ENCODE measurements around the gene CAP2. TPM values are rescaled to one million over a fixed set of nuclear protein-coding genes. Genes with fewer than 3 reads are reported as not detected.

CAP2 gene
- total RNA-seq, 1 donor from 2014 or later = not detected

- Mint-ChIP-seq H3K4me1 (ENCODE audit: low read depth) (no peaks in the 10 kb centered on the region), H3K27me3 (ENCODE audit: insufficient read depth) (peaks cover 12% of the 10 kb centered on the region), H3K4me3 (no peak overlapping the region), H3K27ac (no peak overlapping the region), H3K9me3 (no peaks in the 10 kb centered on the region), H3K36me3 (ENCODE audit: low read depth) (no peaks in the 10 kb centered on the region)
- intact Hi-C loops (cut with micrococcal nuclease) = no loop called here
- DNase-seq (ENCODE audit: low spot score) = no peak
Measured at GRCh38 chr6:17491416-17492142, 98.2 kb downstream of the CAP2 start.

GRCh38 chr6:17492350-17492749 is 99.0 kb downstream of the CAP2 start:
- no peaks in the 10 kb centered on the region for H3K9me3 Mint-ChIP-seq

GRCh38 chr6:17493286-17493685 is 99.9 kb downstream of the CAP2 start:
- intact Hi-C loops (cut with micrococcal nuclease) = no loop called here
- H3K4me3 Mint-ChIP-seq = no peak overlapping the region

More at GRCh38 chr6:17492350-17492749, 99.0 kb downstream of the CAP2 start:
- Mint-ChIP-seq H3K4me3 (no peak overlapping the region), H3K27me3 (ENCODE audit: insufficient read depth) (peaks cover 12% of the 10 kb centered on the region), H3K4me1 (ENCODE audit: low read depth) (no peaks in the 10 kb centered on the region), H3K27ac (no peak overlapping the region), H3K36me3 (ENCODE audit: low read depth) (no peaks in the 10 kb centered on the region)
- no peak for DNase-seq (ENCODE audit: low spot score)
- intact Hi-C loops (cut with micrococcal nuclease) = no loop called here

GRCh38 chr6:17494177-17494576 is 100.8 kb downstream of the CAP2 start:
- no peak overlapping the region for H3K27ac Mint-ChIP-seq
- peaks cover 14% of the 10 kb centered on the region for H3K27me3 Mint-ChIP-seq (ENCODE audit: insufficient read depth)
- intact Hi-C loops (cut with micrococcal nuclease) = no loop called here

More at GRCh38 chr6:17493286-17493685, 99.9 kb downstream of the CAP2 start:
- no peak for DNase-seq (ENCODE audit: low spot score)
- no peaks in the 10 kb centered on the region for H3K4me1 Mint-ChIP-seq (ENCODE audit: low read depth)
- peaks cover 14% of the 10 kb centered on the region for H3K27me3 Mint-ChIP-seq (ENCODE audit: insufficient read depth)
- no peaks in the 10 kb centered on the region for H3K9me3 Mint-ChIP-seq
- H3K36me3 Mint-ChIP-seq (ENCODE audit: low read depth) = no peaks in the 10 kb centered on the region
- H3K27ac Mint-ChIP-seq = no peak overlapping the region

GRCh38 chr6:17494919-17495318 is 101.5 kb downstream of the CAP2 start:
- Mint-ChIP-seq H3K9me3 (no peaks in the 10 kb centered on the region), H3K27me3 (ENCODE audit: insufficient read depth) (peaks cover 14% of the 10 kb centered on the region), H3K27ac (no peak overlapping the region), H3K4me3 (no peak overlapping the region), H3K36me3 (ENCODE audit: low read depth) (no peaks in the 10 kb centered on the region), H3K4me1 (ENCODE audit: low read depth) (no peaks in the 10 kb centered on the region)
- no peak for DNase-seq (ENCODE audit: low spot score)
- intact Hi-C loops (cut with micrococcal nuclease) = no loop called here

More at GRCh38 chr6:17494177-17494576, 100.8 kb downstream of the CAP2 start:
- Mint-ChIP-seq H3K36me3 (ENCODE audit: low read depth) (no peaks in the 10 kb centered on the region), H3K4me3 (no peak overlapping the region), H3K9me3 (no peaks in the 10 kb centered on the region), H3K4me1 (ENCODE audit: low read depth) (no peaks in the 10 kb centered on the region)
- no peak for DNase-seq (ENCODE audit: low spot score)

GRCh38 chr6:17497535-17498095 is 104.2 kb downstream of the CAP2 start:
- intact Hi-C loops (cut with micrococcal nuclease) = no loop called here
- no peaks in the 10 kb centered on the region for H3K36me3 Mint-ChIP-seq (ENCODE audit: low read depth)
- no peak overlapping the region for H3K27ac Mint-ChIP-seq
- DNase-seq (ENCODE audit: low spot score) = no peak
- H3K4me3 Mint-ChIP-seq = no peak overlapping the region
- peaks cover 7% of the 10 kb centered on the region for H3K27me3 Mint-ChIP-seq (ENCODE audit: insufficient read depth)
- no peaks in the 10 kb centered on the region for H3K4me1 Mint-ChIP-seq (ENCODE audit: low read depth)
- no peaks in the 10 kb centered on the region for H3K9me3 Mint-ChIP-seq

- DNase-seq (ENCODE audit: low spot score) = no peak
- Mint-ChIP-seq H3K4me1 (ENCODE audit: low read depth) (no peaks in the 10 kb centered on the region), H3K27me3 (ENCODE audit: insufficient read depth) (peaks cover 6% of the 10 kb centered on the region), H3K36me3 (ENCODE audit: low read depth) (no peaks in the 10 kb centered on the region), H3K27ac (no peak overlapping the region), H3K9me3 (no peaks in the 10 kb centered on the region), H3K4me3 (no peak overlapping the region)
- intact Hi-C loops (cut with micrococcal nuclease) = no loop called here
Measured at GRCh38 chr6:17501442-17501841, 108.0 kb downstream of the CAP2 start.

- H3K27me3 Mint-ChIP-seq (ENCODE audit: insufficient read depth) = peaks cover 6% of the 10 kb centered on the region
- no peaks in the 10 kb centered on the region for H3K36me3 Mint-ChIP-seq (ENCODE audit: low read depth)
- H3K9me3 Mint-ChIP-seq = no peaks in the 10 kb centered on the region
- intact Hi-C loops (cut with micrococcal nuclease) = no loop called here
- no peak for DNase-seq (ENCODE audit: low spot score)
- H3K4me3 Mint-ChIP-seq = no peak overlapping the region
- H3K27ac Mint-ChIP-seq = no peak overlapping the region
- no peaks in the 10 kb centered on the region for H3K4me1 Mint-ChIP-seq (ENCODE audit: low read depth)
Measured at GRCh38 chr6:17501982-17502704, 108.7 kb downstream of the CAP2 start.

- Mint-ChIP-seq H3K9me3 (no peaks in the 10 kb centered on the region), H3K27me3 (ENCODE audit: insufficient read depth) (peaks cover 3% of the 10 kb centered on the region), H3K4me1 (ENCODE audit: low read depth) (no peaks in the 10 kb centered on the region), H3K4me3 (no peak overlapping the region), H3K36me3 (ENCODE audit: low read depth) (no peaks in the 10 kb centered on the region), H3K27ac (no peak overlapping the region)
- no peak for DNase-seq (ENCODE audit: low spot score)
- intact Hi-C loops (cut with micrococcal nuclease) = no loop called here
Measured at GRCh38 chr6:17503051-17503450, 109.7 kb downstream of the CAP2 start.

- no peaks in the 10 kb centered on the region for H3K4me1 Mint-ChIP-seq (ENCODE audit: low read depth)
- no peak overlapping the region for H3K4me3 Mint-ChIP-seq
- peaks cover 3% of the 10 kb centered on the region for H3K27me3 Mint-ChIP-seq (ENCODE audit: insufficient read depth)
- no peak overlapping the region for H3K27ac Mint-ChIP-seq
- no peaks in the 10 kb centered on the region for H3K9me3 Mint-ChIP-seq
- DNase-seq (ENCODE audit: low spot score) = no peak
- H3K36me3 Mint-ChIP-seq (ENCODE audit: low read depth) = no peaks in the 10 kb centered on the region
- intact Hi-C loops (cut with micrococcal nuclease) = no loop called here
Measured at GRCh38 chr6:17504005-17504404, 110.6 kb downstream of the CAP2 start.

- Mint-ChIP-seq H3K4me1 (ENCODE audit: low read depth) (no peaks in the 10 kb centered on the region), H3K36me3 (ENCODE audit: low read depth) (no peaks in the 10 kb centered on the region), H3K27me3 (ENCODE audit: insufficient read depth) (peaks cover 3% of the 10 kb centered on the region), H3K27ac (no peak overlapping the region), H3K4me3 (no peak overlapping the region), H3K9me3 (no peaks in the 10 kb centered on the region)
- intact Hi-C loops (cut with micrococcal nuclease) = no loop called here
- no peak for DNase-seq (ENCODE audit: low spot score)
Measured at GRCh38 chr6:17505062-17505476, 111.7 kb downstream of the CAP2 start.

- intact Hi-C loops (cut with micrococcal nuclease) = no loop called here
- no peak for DNase-seq (ENCODE audit: low spot score)
- Mint-ChIP-seq H3K36me3 (ENCODE audit: low read depth) (no peaks in the 10 kb centered on the region), H3K4me1 (ENCODE audit: low read depth) (no peaks in the 10 kb centered on the region), H3K27ac (no peak overlapping the region), H3K9me3 (no peaks in the 10 kb centered on the region), H3K27me3 (ENCODE audit: insufficient read depth) (peaks cover 3% of the 10 kb centered on the region), H3K4me3 (no peak overlapping the region)
Measured at GRCh38 chr6:17505767-17506280, 112.4 kb downstream of the CAP2 start.

GRCh38 chr6:17506531-17506930 is 113.1 kb downstream of the CAP2 start:
- Mint-ChIP-seq H3K27me3 (ENCODE audit: insufficient read depth) (peaks cover 3% of the 10 kb centered on the region), H3K36me3 (ENCODE audit: low read depth) (no peaks in the 10 kb centered on the region), H3K4me1 (ENCODE audit: low read depth) (no peaks in the 10 kb centered on the region), H3K9me3 (no peaks in the 10 kb centered on the region), H3K4me3 (no peak overlapping the region), H3K27ac (no peak overlapping the region)
- intact Hi-C loops (cut with micrococcal nuclease) = no loop called here
- DNase-seq (ENCODE audit: low spot score) = no peak

Measured in activated T-helper 1 cell treated with anti-CD3 and anti-CD28 coated beads, Interleukin-12 subunit alpha, Interleukin-12 subunit beta, Interleukin-2, Interleukin-4 antibody, amounts not matched to agents 30 ng/mL and 10 ng/mL and 1 ng/mL, durations not matched to agents 14 hours and 24 hours and 36 hours (primary cell).